WERI-Rb-1 (cell line): ENCODE results near the gene SYT9.
"Not testable (repeated sequence)": the region's sequence is repeated elsewhere in the genome, so short reads cannot be mapped to it uniquely, and the experiment has no call there.

Source experiments
- DNase-seq: peaks from one replicate; pipeline ENCODE4 v3.0.0-alpha.2; 2020
- H3K27ac ChIP-seq: fragments of 250-450 bp; sonication (Bioruptor Pico); 2 replicates; pipeline ENCODE4 v1.5.1; 2020; ENCODE audit warnings: mild to moderate bottlenecking, moderate library complexity
- H3K27me3 ChIP-seq: fragments of 250-450 bp; sonication (Bioruptor Pico); 2 replicates; pipeline ENCODE4 v1.5.1; 2021; ENCODE audit warnings: mild to moderate bottlenecking, low read depth, moderate library complexity; ENCODE audit not compliant: insufficient read depth, severe bottlenecking
- H3K36me3 ChIP-seq: fragments of 250-450 bp; sonication (Bioruptor Pico); 2 replicates; pipeline ENCODE4 v1.5.1; 2020; ENCODE audit warnings: mild to moderate bottlenecking, moderate library complexity
- H3K4me3 ChIP-seq: 2 replicates; pipeline ENCODE4 v1.5.1; 2011; ENCODE audit warnings: low read depth, mild to moderate bottlenecking, control low read depth, low read length
- H3K9me3 ChIP-seq: fragments of 250-450 bp; sonication (Bioruptor Pico); 2 replicates; pipeline ENCODE4 v1.5.1; 2021; ENCODE audit warnings: mild to moderate bottlenecking, moderate library complexity; ENCODE audit not compliant: severe bottlenecking
- TF ChIP-seq, protein P1 (sequence below): IDR thresholded peaks from 2 replicates; pipeline ENCODE4 v1.5.1; 2011; ENCODE audit warnings: low read depth, mild to moderate bottlenecking, control low read depth, inconsistent platforms, low read length

SYT9 gene

DNA sequence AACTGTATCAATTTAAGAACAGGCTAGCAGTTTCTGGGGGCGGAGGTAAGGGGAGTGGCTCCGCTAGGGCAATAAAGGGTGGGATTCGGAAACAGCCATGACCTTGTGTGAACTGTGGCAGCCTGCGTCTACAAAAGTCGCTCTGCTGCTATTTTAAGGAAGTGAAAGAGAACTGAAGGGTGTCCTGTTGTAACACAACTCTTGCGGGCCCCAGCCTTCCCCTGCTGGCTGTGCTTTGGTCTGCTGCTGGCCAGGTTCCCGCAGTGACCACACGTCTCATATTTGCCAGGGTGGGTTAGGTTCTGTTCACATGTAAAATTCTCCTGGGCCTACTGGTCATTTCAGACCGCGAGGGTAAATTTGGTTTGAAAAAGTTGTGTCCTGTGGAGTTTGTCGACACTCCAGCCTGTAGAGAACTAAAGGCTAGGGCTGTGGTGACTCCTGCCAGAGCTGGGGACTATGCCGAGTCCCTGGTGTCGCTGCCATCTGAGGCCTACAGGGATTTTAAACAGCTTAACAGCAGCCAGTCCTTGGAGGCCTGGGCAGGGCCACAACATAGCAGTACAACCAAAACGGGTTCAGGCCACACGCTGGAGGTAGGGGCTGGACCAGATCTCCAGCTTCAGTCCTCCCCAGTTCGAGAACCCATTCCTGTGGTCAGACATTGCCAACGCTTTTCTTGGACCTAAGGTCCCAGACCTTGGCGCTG is 261.0 kb downstream of the SYT9 start:
- peak; percentile 30 for DNase-seq
- Histone ChIP-seq H3K4me3 (peak overlapping the region; percentile 57), H3K27ac (no peak overlapping the region)

GRCh38 chr11:7513234-7514098 is 261.8 kb downstream of the SYT9 start, which contains the start of gene PPFIBP2:
PPFIBP2 (plus strand) TSS chr11:7513999; CDS start chr11:7549476, 35,477 bp downstream.
- Histone ChIP-seq H3K9me3 (no peaks in the 10 kb centered on the region), H3K27me3 (peaks cover 28% of the 10 kb centered on the region), H3K36me3 (no peaks in the 10 kb centered on the region), H3K4me3 (peak within 1 kb of the TSS; percentile 57), H3K27ac (no peak within 1 kb of the TSS)
- TF ChIP-seq, protein P1, sequence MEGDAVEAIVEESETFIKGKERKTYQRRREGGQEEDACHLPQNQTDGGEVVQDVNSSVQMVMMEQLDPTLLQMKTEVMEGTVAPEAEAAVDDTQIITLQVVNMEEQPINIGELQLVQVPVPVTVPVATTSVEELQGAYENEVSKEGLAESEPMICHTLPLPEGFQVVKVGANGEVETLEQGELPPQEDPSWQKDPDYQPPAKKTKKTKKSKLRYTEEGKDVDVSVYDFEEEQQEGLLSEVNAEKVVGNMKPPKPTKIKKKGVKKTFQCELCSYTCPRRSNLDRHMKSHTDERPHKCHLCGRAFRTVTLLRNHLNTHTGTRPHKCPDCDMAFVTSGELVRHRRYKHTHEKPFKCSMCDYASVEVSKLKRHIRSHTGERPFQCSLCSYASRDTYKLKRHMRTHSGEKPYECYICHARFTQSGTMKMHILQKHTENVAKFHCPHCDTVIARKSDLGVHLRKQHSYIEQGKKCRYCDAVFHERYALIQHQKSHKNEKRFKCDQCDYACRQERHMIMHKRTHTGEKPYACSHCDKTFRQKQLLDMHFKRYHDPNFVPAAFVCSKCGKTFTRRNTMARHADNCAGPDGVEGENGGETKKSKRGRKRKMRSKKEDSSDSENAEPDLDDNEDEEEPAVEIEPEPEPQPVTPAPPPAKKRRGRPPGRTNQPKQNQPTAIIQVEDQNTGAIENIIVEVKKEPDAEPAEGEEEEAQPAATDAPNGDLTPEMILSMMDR: peak; percentile 83
- peak; percentile 61 for DNase-seq

More for the DNA sequence above, 261.0 kb downstream of the SYT9 start:
- H3K9me3 ChIP-seq: no peaks in the 10 kb centered on the region
- H3K27me3 ChIP-seq: peaks cover 34% of the 10 kb centered on the region
- TF ChIP-seq, protein P1: no peak
- H3K36me3 ChIP-seq: no peaks in the 10 kb centered on the region

- H3K9me3 ChIP-seq: no peaks in the 10 kb centered on the region
- peaks cover 21% of the 10 kb centered on the region for H3K27me3 ChIP-seq
- peak overlapping the region; percentile 57 for H3K4me3 ChIP-seq
- no peaks in the 10 kb centered on the region for H3K36me3 ChIP-seq
- no peak for DNase-seq
- TF ChIP-seq, protein P1: no peak
- no peak overlapping the region for H3K27ac ChIP-seq
These were observed 262.4 kb downstream of the SYT9 start for GRCh38 chr11:7514099-7514591.

- no peaks in the 10 kb centered on the region for H3K36me3 ChIP-seq
- H3K27me3 ChIP-seq: peaks cover 14% of the 10 kb centered on the region
- TF ChIP-seq, protein P1: no peak
- no peaks in the 10 kb centered on the region for H3K9me3 ChIP-seq
- no peak overlapping the region for H3K27ac ChIP-seq
- H3K4me3 ChIP-seq: no peak overlapping the region
- DNase-seq: no peak
These were observed 263.8 kb downstream of the SYT9 start for GRCh38 chr11:7515447-7515886.

GRCh38 chr11:7516475-7516874 is 264.8 kb downstream of the SYT9 start:
- H3K4me3 ChIP-seq: no peak overlapping the region
- no peaks in the 10 kb centered on the region; the same call in 1 of the 2 replicates for H3K36me3 ChIP-seq
- no peaks in the 10 kb centered on the region for H3K9me3 ChIP-seq
- no peak overlapping the region for H3K27ac ChIP-seq
- TF ChIP-seq, protein P1: no peak
- peaks cover 6% of the 10 kb centered on the region for H3K27me3 ChIP-seq
- DNase-seq: no peak

- not testable (repeated sequence) for H3K27me3 ChIP-seq, DNase-seq, H3K36me3 ChIP-seq, H3K27ac ChIP-seq, H3K9me3 ChIP-seq, H3K4me3 ChIP-seq
These were observed 266.0 kb downstream of the SYT9 start for GRCh38 chr11:7517743-7518142.
